ENCODE data around the gene HPSE.
"Not testable (repeated sequence)": the region's sequence is repeated elsewhere in the genome, so short reads cannot be mapped to it uniquely, and the experiment has no call there.

The HPSE gene

GRCh38 chr4:83326546-83326945 is 8.1 kb downstream of the HPSE start:
- no peaks in the 10 kb centered on the region for H3K27me3 ChIP-seq (ENCODE audit: insufficient read depth, low read length)
- no peak overlapping the region for H3K9ac ChIP-seq (ENCODE audit: low read length)
- no peak overlapping the region for H3K14ac ChIP-seq (ENCODE audit: low read length)
- no peak overlapping the region for H4K12ac ChIP-seq (ENCODE audit: low read depth, low read length)
- H3K4me3 ChIP-seq (ENCODE audit: low read depth, low read length): no peak overlapping the region
- WGBS (ENCODE audit: extremely low coverage, insufficient coverage, insufficient read length): no CpG with 5 or more reads among the region's 8 CpGs
- no peak overlapping the region for H2BK12ac ChIP-seq (ENCODE audit: low read length)
- no peaks in the 10 kb centered on the region for H3K9me3 ChIP-seq (ENCODE audit: insufficient read depth, low read depth, low read length)
- H3K4me2 ChIP-seq (ENCODE audit: low read length): no peak overlapping the region
- H3K23ac ChIP-seq (ENCODE audit: low read length): no peak overlapping the region
- H2AK5ac ChIP-seq (ENCODE audit: low read length): no peak overlapping the region
- no peaks in the 10 kb centered on the region for H3K4me1 ChIP-seq (ENCODE audit: control insufficient read depth in 1 of 2, insufficient read depth in 2 of 2, low read length in 2 of 2)
- no peaks in the 10 kb centered on the region for H3K36me3 ChIP-seq (ENCODE audit: control insufficient read depth in 1 of 2, insufficient read depth in 2 of 2, low read length in 2 of 2)
- no peak overlapping the region for H2BK120ac ChIP-seq (ENCODE audit: insufficient read depth, low read length, poor library complexity)
- H3K18ac ChIP-seq (ENCODE audit: low read length): no peak overlapping the region
- no peak overlapping the region for H3K27ac ChIP-seq (ENCODE audit: low read depth, low read length)
- no peak for DNase-seq
- H3K79me1 ChIP-seq (ENCODE audit: low read length): no peaks in the 10 kb centered on the region
- no peak overlapping the region for H2AFZ ChIP-seq (ENCODE audit: insufficient read depth, low read length, poor library complexity)
- H4K91ac ChIP-seq (ENCODE audit: low read depth, low read length): no peak overlapping the region
- no peaks in the 10 kb centered on the region for H3K79me2 ChIP-seq (ENCODE audit: control insufficient read depth, insufficient read depth, low read length, poor library complexity)
- no peak overlapping the region for H2BK5ac ChIP-seq (ENCODE audit: low read depth, low read length, poor library complexity)
- no peak overlapping the region for H3K4ac ChIP-seq (ENCODE audit: low read depth, low read length)
- no peak overlapping the region for H4K8ac ChIP-seq (ENCODE audit: low read depth, low read length)

- H2AK5ac ChIP-seq (ENCODE audit: low read length): not testable (repeated sequence)
- no CpG with 5 or more reads among the region's 4 CpGs for WGBS (ENCODE audit: extremely low coverage, insufficient coverage, insufficient read length)
Measured at GRCh38 chr4:83325306-83325705, 9.3 kb downstream of the HPSE start.

DNA sequence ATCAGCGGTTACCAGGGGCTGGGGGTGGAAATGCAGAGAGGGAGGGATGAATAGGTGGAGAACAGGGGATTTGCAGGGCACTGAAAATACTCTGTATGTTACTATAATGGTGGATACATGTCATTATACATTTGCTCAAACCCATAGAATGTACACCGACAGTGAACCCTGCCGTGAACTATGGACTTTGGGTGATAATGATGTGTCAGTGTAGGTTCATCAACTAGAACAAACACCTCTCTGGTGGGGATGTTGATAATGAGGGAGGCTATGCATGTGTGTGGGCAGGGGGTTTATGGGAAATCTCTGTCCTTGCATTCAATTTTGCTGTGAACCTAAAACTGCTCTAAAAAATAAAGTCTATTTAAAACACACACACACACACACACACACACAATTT is 11.5 kb downstream of the HPSE start:
- no peak for DNase-seq
- Histone ChIP-seq H3K79me2 (ENCODE audit: control insufficient read depth, insufficient read depth, low read length, poor library complexity) (no peaks in the 10 kb centered on the region), H2BK12ac (ENCODE audit: low read length) (no peak overlapping the region), H3K79me1 (ENCODE audit: low read length) (no peaks in the 10 kb centered on the region), H3K14ac (ENCODE audit: low read length) (no peak overlapping the region), H3K27ac (ENCODE audit: low read depth, low read length) (no peak overlapping the region), H4K91ac (ENCODE audit: low read depth, low read length) (no peak overlapping the region), H4K12ac (ENCODE audit: low read depth, low read length) (no peak overlapping the region), H3K4me2 (ENCODE audit: low read length) (no peak overlapping the region), H3K4me3 (ENCODE audit: low read depth, low read length) (no peak overlapping the region), H2AK5ac (ENCODE audit: low read length) (no peak overlapping the region), H3K18ac (ENCODE audit: low read length) (no peak overlapping the region), H2AFZ (ENCODE audit: insufficient read depth, low read length, poor library complexity) (no peak overlapping the region), H3K36me3 (ENCODE audit: control insufficient read depth in 1 of 2, insufficient read depth in 2 of 2, low read length in 2 of 2) (no peaks in the 10 kb centered on the region), H3K9me3 (ENCODE audit: insufficient read depth, low read depth, low read length) (no peaks in the 10 kb centered on the region), H2BK5ac (ENCODE audit: low read depth, low read length, poor library complexity) (no peak overlapping the region), H3K4ac (ENCODE audit: low read depth, low read length) (no peak overlapping the region), H3K27me3 (ENCODE audit: insufficient read depth, low read length) (no peaks in the 10 kb centered on the region), H3K9ac (ENCODE audit: low read length) (no peak overlapping the region), H4K8ac (ENCODE audit: low read depth, low read length) (no peak overlapping the region), H3K23ac (ENCODE audit: low read length) (no peak overlapping the region), H2BK120ac (ENCODE audit: insufficient read depth, low read length, poor library complexity) (no peak overlapping the region), H3K4me1 (ENCODE audit: control insufficient read depth in 1 of 2, insufficient read depth in 2 of 2, low read length in 2 of 2) (no peaks in the 10 kb centered on the region)
- no CpG with 5 or more reads among the region's 3 CpGs for WGBS (ENCODE audit: extremely low coverage, insufficient coverage, insufficient read length)

More at GRCh38 chr4:83325306-83325705, 9.3 kb downstream of the HPSE start:
- H3K4me2 ChIP-seq (ENCODE audit: low read length); H3K4ac ChIP-seq (ENCODE audit: low read depth, low read length); H3K4me3 ChIP-seq (ENCODE audit: low read depth, low read length); H2BK12ac ChIP-seq (ENCODE audit: low read length); H3K9ac ChIP-seq (ENCODE audit: low read length); H3K36me3 ChIP-seq (ENCODE audit: control insufficient read depth in 1 of 2, insufficient read depth in 2 of 2, low read length in 2 of 2); H3K27me3 ChIP-seq (ENCODE audit: insufficient read depth, low read length); H2BK5ac ChIP-seq (ENCODE audit: low read depth, low read length, poor library complexity); H3K27ac ChIP-seq (ENCODE audit: low read depth, low read length); H3K4me1 ChIP-seq (ENCODE audit: control insufficient read depth in 1 of 2, insufficient read depth in 2 of 2, low read length in 2 of 2); H2BK120ac ChIP-seq (ENCODE audit: insufficient read depth, low read length, poor library complexity); H3K14ac ChIP-seq (ENCODE audit: low read length); H3K79me1 ChIP-seq (ENCODE audit: low read length); H3K9me3 ChIP-seq (ENCODE audit: insufficient read depth, low read depth, low read length); H4K8ac ChIP-seq (ENCODE audit: low read depth, low read length); H4K91ac ChIP-seq (ENCODE audit: low read depth, low read length); H4K12ac ChIP-seq (ENCODE audit: low read depth, low read length); H3K18ac ChIP-seq (ENCODE audit: low read length); H3K79me2 ChIP-seq (ENCODE audit: control insufficient read depth, insufficient read depth, low read length, poor library complexity); H3K23ac ChIP-seq (ENCODE audit: low read length); DNase-seq; H2AFZ ChIP-seq (ENCODE audit: insufficient read depth, low read length, poor library complexity): not testable (repeated sequence)

GRCh38 chr4:83320548-83320947 is 14.1 kb downstream of the HPSE start:
- no peak overlapping the region for H3K14ac ChIP-seq (ENCODE audit: low read length)
- H3K4me3 ChIP-seq (ENCODE audit: low read depth, low read length): peak overlapping the region; percentile 53
- H2BK5ac ChIP-seq (ENCODE audit: low read depth, low read length, poor library complexity): no peak overlapping the region
- H3K9ac ChIP-seq (ENCODE audit: low read length): no peak overlapping the region
- H4K91ac ChIP-seq (ENCODE audit: low read depth, low read length): no peak overlapping the region
- no peaks in the 10 kb centered on the region for H3K27me3 ChIP-seq (ENCODE audit: insufficient read depth, low read length)
- H3K27ac ChIP-seq (ENCODE audit: low read depth, low read length): no peak overlapping the region
- H3K79me2 ChIP-seq (ENCODE audit: control insufficient read depth, insufficient read depth, low read length, poor library complexity): no peaks in the 10 kb centered on the region
- H2BK120ac ChIP-seq (ENCODE audit: insufficient read depth, low read length, poor library complexity): no peak overlapping the region
- H4K12ac ChIP-seq (ENCODE audit: low read depth, low read length): no peak overlapping the region
- no peak overlapping the region for H4K8ac ChIP-seq (ENCODE audit: low read depth, low read length)
- H2AFZ ChIP-seq (ENCODE audit: insufficient read depth, low read length, poor library complexity): no peak overlapping the region
- no peaks in the 10 kb centered on the region for H3K36me3 ChIP-seq (ENCODE audit: control insufficient read depth in 1 of 2, insufficient read depth in 2 of 2, low read length in 2 of 2)
- H3K79me1 ChIP-seq (ENCODE audit: low read length): no peaks in the 10 kb centered on the region
- no CpG with 5 or more reads among the region's 5 CpGs for WGBS (ENCODE audit: extremely low coverage, insufficient coverage, insufficient read length)
- no peak overlapping the region for H3K18ac ChIP-seq (ENCODE audit: low read length)
- DNase-seq: peak; percentile 31 to 38
- no peaks in the 10 kb centered on the region for H3K9me3 ChIP-seq (ENCODE audit: insufficient read depth, low read depth, low read length)
- H3K23ac ChIP-seq (ENCODE audit: low read length): no peak overlapping the region
- H2BK12ac ChIP-seq (ENCODE audit: low read length): no peak overlapping the region
- no peak overlapping the region for H3K4me2 ChIP-seq (ENCODE audit: low read length)
- H2AK5ac ChIP-seq (ENCODE audit: low read length): no peak overlapping the region
- H3K4ac ChIP-seq (ENCODE audit: low read depth, low read length): no peak overlapping the region
- H3K4me1 ChIP-seq (ENCODE audit: control insufficient read depth in 1 of 2, insufficient read depth in 2 of 2, low read length in 2 of 2): no peaks in the 10 kb centered on the region

All from trophoblast cell (in vitro differentiated cells and primary cell).